Neural cell (in vitro differentiated cells): ENCODE data around the gene GPR141. TPM values are rescaled to one million over a fixed set of nuclear protein-coding genes. Genes with fewer than 3 reads are reported as not detected.

Experiments used
- H2AFZ ChIP-seq: fragments of 200-600, 300-800 bp; sonication (generic), shearing (Covaris generic); 2 replicates; pipeline ENCODE4 v1.6.0; 2014; ENCODE audit warnings: low read depth, mild to moderate bottlenecking, antibody characterized with exemption, low read length, moderate library complexity
- H3F3A ChIP-seq: fragments of 200-600 bp; shearing (Covaris generic); 2 replicates; pipeline ENCODE4 v1.6.1; 2016; ENCODE audit warnings: mild to moderate bottlenecking, moderate library complexity, mixed read lengths, antibody characterized with exemption, low read length; ENCODE audit not compliant: insufficient read depth, poor library complexity, severe bottlenecking
- H3K27ac ChIP-seq: fragments of 200-600, 300-800 bp; sonication (generic), shearing (Covaris generic); 2 replicates; pipeline ENCODE4 v1.5.1; 2014; ENCODE audit warnings: mild to moderate bottlenecking, low read length, moderate library complexity
- H3K27me3 ChIP-seq: fragments of 300-800, 200-600 bp; sonication (generic), shearing (Covaris generic); 2 replicates; pipeline ENCODE4 v1.6.0; 2014; ENCODE audit warnings: mild to moderate bottlenecking, low read depth, low read length, moderate library complexity; ENCODE audit not compliant: insufficient read depth
- H3K36me3 ChIP-seq: fragments of 300-800, 200-600 bp; sonication (generic), shearing (Covaris generic); 2 replicates; pipeline ENCODE4 v1.5.1; 2014; ENCODE audit warnings: mild to moderate bottlenecking, antibody characterized with exemption, low read length, moderate library complexity; ENCODE audit not compliant: insufficient read depth
- H3K4me2 ChIP-seq: fragments of 300-800, 200-600 bp; sonication (generic), shearing (Covaris generic); 2 replicates; pipeline ENCODE4 v1.6.0; 2014; ENCODE audit warnings: mild to moderate bottlenecking, low read length
- H3K4me3 ChIP-seq: fragments of 300-800, 200-600 bp; sonication (generic), shearing (Covaris generic); 2 replicates; pipeline ENCODE4 v1.5.1; 2014; ENCODE audit warnings: mild to moderate bottlenecking, low read length, moderate library complexity
- H3K79me2 ChIP-seq: fragments of 200-600 bp; shearing (Covaris generic); replicated peaks from 2 replicates; pipeline ENCODE4 v1.6.0; 2014; ENCODE audit warnings: mild to moderate bottlenecking, low read length, moderate library complexity; ENCODE audit not compliant: insufficient read depth
- H3K9ac ChIP-seq: fragments of 300-800, 200-600 bp; sonication (generic), shearing (Covaris generic); 2 replicates; pipeline ENCODE4 v1.6.1; 2016; ENCODE audit warnings: mild to moderate bottlenecking, low read length, mixed read lengths
- H3K9me2 ChIP-seq: fragments of 200-600 bp; shearing (Covaris generic); 2 replicates; pipeline ENCODE4 v1.6.1; 2016; ENCODE audit warnings: mild to moderate bottlenecking, low read length, mixed read lengths; ENCODE audit not compliant: insufficient read depth
- H3K9me3 ChIP-seq: fragments of 200-600, 300-800 bp; sonication (generic), shearing (Covaris generic); 2 replicates; pipeline ENCODE4 v1.6.1; 2016; ENCODE audit warnings: mild to moderate bottlenecking, mixed run types, low read length, moderate library complexity, mixed read lengths
- H4K20me1 ChIP-seq: fragments of 200-600 bp; shearing (Covaris generic); 2 replicates; pipeline ENCODE4 v1.6.1; 2016; ENCODE audit warnings: mild to moderate bottlenecking, mixed run types; ENCODE audit not compliant: insufficient read depth
- EP300 ChIP-seq: fragments of 450-650 bp; conservative IDR thresholded peaks from 2 replicates; pipeline ENCODE4 v1.6.1; 2014; ENCODE audit warnings: antibody characterized with exemption, mild to moderate bottlenecking, moderate library complexity; ENCODE audit not compliant: poor library complexity, severe bottlenecking
- EZH2 ChIP-seq: fragments of 200-600, 300-800 bp; shearing (Covaris generic), sonication (generic); IDR thresholded peaks from 2 replicates; pipeline ENCODE4 v1.6.1; 2014; ENCODE audit warnings: antibody characterized with exemption, low read length, borderline replicate concordance, mild to moderate bottlenecking; ENCODE audit not compliant: insufficient read depth, poor library complexity, severe bottlenecking
- MXI1 ChIP-seq: fragments of 450-650 bp; conservative IDR thresholded peaks from 2 replicates; pipeline ENCODE4 v1.6.1; 2014; ENCODE audit warnings: antibody characterized with exemption, mild to moderate bottlenecking; ENCODE audit not compliant: poor library complexity, severe bottlenecking
- POLR2AphosphoS5 ChIP-seq: IDR thresholded peaks from 2 replicates; pipeline ENCODE4 v1.6.1; 2012
- RAD21 ChIP-seq: fragments of 450-650 bp; conservative IDR thresholded peaks from 2 replicates; pipeline ENCODE4 v1.6.1; 2014; ENCODE audit warnings: antibody characterized with exemption, mild to moderate bottlenecking, moderate library complexity
- SMC3 ChIP-seq: fragments of 450-650 bp; conservative IDR thresholded peaks from 2 replicates; pipeline ENCODE4 v1.6.1; 2014; ENCODE audit warnings: antibody characterized with exemption, mild to moderate bottlenecking, moderate library complexity; ENCODE audit not compliant: poor library complexity
- TAF1 ChIP-seq: IDR thresholded peaks from 2 replicates; pipeline ENCODE4 v1.6.1; 2012; ENCODE audit warnings: low read depth
- polyA plus RNA-seq: library from polyadenylated mRNA; depleted of rRNA; stranded (reverse); fragments of >200 nt; gene quantifications from 2 replicates; pipeline ENCODE4 v1.2.3, GENCODE V29; 2014
- TF ChIP-seq, protein P1 (sequence below): IDR thresholded peaks from 2 replicates; pipeline ENCODE4 v1.6.1; 2012; ENCODE audit warnings: borderline replicate concordance
- TF ChIP-seq, protein P2 (sequence below): fragments of 450-650 bp; IDR thresholded peaks from 2 replicates; pipeline ENCODE4 v1.5.1; 2014; ENCODE audit warnings: antibody characterized with exemption, mild to moderate bottlenecking, moderate library complexity; ENCODE audit not compliant: poor library complexity, severe bottlenecking

The GPR141 gene
- polyA plus RNA-seq, 1 donor from 2014 or later, result not detected

DNA sequence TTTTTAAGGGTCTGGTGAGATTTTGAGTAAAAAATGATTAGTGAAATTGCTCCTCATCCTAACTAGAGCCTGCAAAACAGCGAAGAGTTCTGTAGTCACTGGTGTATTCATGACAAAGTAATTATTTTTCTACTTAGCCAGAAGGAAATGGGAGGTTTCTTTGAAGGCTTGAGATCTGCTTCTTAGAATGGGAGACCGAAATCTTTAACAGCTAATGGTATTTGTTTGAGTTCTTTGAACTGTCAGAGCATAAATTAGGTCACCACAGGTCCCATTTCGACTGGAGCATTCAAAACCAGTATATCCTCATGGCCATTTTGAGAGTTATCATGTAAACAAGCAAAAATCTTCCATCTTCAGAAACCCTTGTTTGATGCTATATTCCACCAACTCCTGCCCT is 87.8 kb downstream of the GPR141 start:
- no peaks in the 10 kb centered on the region for H3K36me3 ChIP-seq
- no peaks in the 10 kb centered on the region for H3K27me3 ChIP-seq
- TF ChIP-seq RAD21 (no peak), EZH2 (no peak), MXI1 (no peak), SMC3 (no peak), POLR2AphosphoS5 (no peak), EP300 (no peak), TAF1 (no peak)
- TF ChIP-seq, protein P1, sequence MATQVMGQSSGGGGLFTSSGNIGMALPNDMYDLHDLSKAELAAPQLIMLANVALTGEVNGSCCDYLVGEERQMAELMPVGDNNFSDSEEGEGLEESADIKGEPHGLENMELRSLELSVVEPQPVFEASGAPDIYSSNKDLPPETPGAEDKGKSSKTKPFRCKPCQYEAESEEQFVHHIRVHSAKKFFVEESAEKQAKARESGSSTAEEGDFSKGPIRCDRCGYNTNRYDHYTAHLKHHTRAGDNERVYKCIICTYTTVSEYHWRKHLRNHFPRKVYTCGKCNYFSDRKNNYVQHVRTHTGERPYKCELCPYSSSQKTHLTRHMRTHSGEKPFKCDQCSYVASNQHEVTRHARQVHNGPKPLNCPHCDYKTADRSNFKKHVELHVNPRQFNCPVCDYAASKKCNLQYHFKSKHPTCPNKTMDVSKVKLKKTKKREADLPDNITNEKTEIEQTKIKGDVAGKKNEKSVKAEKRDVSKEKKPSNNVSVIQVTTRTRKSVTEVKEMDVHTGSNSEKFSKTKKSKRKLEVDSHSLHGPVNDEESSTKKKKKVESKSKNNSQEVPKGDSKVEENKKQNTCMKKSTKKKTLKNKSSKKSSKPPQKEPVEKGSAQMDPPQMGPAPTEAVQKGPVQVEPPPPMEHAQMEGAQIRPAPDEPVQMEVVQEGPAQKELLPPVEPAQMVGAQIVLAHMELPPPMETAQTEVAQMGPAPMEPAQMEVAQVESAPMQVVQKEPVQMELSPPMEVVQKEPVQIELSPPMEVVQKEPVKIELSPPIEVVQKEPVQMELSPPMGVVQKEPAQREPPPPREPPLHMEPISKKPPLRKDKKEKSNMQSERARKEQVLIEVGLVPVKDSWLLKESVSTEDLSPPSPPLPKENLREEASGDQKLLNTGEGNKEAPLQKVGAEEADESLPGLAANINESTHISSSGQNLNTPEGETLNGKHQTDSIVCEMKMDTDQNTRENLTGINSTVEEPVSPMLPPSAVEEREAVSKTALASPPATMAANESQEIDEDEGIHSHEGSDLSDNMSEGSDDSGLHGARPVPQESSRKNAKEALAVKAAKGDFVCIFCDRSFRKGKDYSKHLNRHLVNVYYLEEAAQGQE, result no peak
- TF ChIP-seq, protein P2, sequence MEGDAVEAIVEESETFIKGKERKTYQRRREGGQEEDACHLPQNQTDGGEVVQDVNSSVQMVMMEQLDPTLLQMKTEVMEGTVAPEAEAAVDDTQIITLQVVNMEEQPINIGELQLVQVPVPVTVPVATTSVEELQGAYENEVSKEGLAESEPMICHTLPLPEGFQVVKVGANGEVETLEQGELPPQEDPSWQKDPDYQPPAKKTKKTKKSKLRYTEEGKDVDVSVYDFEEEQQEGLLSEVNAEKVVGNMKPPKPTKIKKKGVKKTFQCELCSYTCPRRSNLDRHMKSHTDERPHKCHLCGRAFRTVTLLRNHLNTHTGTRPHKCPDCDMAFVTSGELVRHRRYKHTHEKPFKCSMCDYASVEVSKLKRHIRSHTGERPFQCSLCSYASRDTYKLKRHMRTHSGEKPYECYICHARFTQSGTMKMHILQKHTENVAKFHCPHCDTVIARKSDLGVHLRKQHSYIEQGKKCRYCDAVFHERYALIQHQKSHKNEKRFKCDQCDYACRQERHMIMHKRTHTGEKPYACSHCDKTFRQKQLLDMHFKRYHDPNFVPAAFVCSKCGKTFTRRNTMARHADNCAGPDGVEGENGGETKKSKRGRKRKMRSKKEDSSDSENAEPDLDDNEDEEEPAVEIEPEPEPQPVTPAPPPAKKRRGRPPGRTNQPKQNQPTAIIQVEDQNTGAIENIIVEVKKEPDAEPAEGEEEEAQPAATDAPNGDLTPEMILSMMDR, result no peak
- H3K9me2 ChIP-seq, result no peaks in the 10 kb centered on the region
- no peak overlapping the region for H3K9ac ChIP-seq
- H3K9me3 ChIP-seq, result peaks cover 2% of the 10 kb centered on the region
- no peak overlapping the region for H3K27ac ChIP-seq
- no peak overlapping the region for H3K4me3 ChIP-seq
- H3F3A ChIP-seq, result no peaks in the 10 kb centered on the region
- H3K4me2 ChIP-seq, result no peak overlapping the region
- no peaks in the 10 kb centered on the region for H3K79me2 ChIP-seq
- H4K20me1 ChIP-seq, result no peaks in the 10 kb centered on the region
- no peak overlapping the region for H2AFZ ChIP-seq

DNA sequence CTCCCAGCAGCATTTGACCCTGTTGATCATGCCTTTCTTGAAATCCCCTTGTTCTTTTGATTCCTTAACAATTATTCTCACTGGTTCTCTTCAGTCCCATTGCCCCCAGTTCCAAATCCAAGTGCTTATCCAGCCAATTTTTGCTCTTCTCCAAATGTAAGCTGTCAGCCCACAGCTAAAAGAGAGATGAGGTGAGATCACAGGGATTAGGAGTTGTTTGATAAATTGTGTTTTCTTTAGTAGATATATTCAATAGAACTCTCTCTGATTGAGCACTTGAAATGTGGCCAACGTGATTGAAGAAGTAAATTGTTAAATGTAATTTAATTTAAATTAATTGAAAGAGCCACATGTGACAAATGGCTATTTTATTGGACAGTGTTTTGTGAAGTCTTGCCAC is 88.2 kb downstream of the GPR141 start:
- no peak overlapping the region for H3K4me2 ChIP-seq
- no peaks in the 10 kb centered on the region for H4K20me1 ChIP-seq
- H3K9ac ChIP-seq, result no peak overlapping the region
- H3K27ac ChIP-seq, result no peak overlapping the region
- H3K4me3 ChIP-seq, result no peak overlapping the region
- no peaks in the 10 kb centered on the region for H3F3A ChIP-seq
- no peak overlapping the region for H2AFZ ChIP-seq
- no peaks in the 10 kb centered on the region for H3K79me2 ChIP-seq
- no peaks in the 10 kb centered on the region for H3K27me3 ChIP-seq
- H3K9me2 ChIP-seq, result no peaks in the 10 kb centered on the region
- H3K9me3 ChIP-seq, result peaks cover 2% of the 10 kb centered on the region
- no peaks in the 10 kb centered on the region for H3K36me3 ChIP-seq
- TF ChIP-seq POLR2AphosphoS5 (no peak), EP300 (no peak), TAF1 (no peak), RAD21 (no peak), EZH2 (no peak), MXI1 (no peak), SMC3 (no peak)
- TF ChIP-seq, protein P2, result no peak
- TF ChIP-seq, protein P1, result no peak
